ENCODE results near the gene CNNM4.

DNA sequence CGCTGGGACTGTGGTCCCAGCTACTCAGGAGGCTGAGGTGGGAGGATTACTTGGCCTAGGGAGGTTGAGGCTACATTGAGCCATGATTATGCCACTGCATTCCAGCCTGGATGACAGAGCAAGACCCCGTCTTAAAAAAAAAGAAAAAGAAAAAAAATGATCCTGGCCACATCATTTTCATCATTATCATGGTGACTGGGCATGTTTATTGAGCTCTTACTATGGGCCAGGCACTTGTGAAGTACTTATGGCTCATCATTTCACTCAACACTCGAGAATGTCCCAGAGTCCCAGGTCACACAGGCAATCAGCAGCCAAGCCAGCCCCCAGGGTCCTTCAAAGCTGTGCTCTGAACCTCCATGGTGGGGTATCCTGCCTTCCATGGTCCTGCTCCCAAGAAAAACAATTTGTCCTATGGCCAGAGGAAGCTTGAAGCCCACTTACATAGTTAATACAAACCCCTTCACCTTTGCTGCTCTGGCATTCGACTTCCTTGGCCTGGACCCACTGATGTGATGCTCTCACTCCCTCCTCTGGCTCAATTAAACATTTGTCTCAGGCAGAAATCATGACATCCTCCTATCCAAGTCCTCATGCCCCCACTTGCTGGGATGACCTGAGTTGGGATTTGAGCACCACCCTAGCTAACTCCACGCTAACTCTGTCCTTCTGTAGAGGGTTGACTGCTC lies 3.8 kb upstream of the CNNM4 start:
- TF ChIP-seq, protein P1, sequence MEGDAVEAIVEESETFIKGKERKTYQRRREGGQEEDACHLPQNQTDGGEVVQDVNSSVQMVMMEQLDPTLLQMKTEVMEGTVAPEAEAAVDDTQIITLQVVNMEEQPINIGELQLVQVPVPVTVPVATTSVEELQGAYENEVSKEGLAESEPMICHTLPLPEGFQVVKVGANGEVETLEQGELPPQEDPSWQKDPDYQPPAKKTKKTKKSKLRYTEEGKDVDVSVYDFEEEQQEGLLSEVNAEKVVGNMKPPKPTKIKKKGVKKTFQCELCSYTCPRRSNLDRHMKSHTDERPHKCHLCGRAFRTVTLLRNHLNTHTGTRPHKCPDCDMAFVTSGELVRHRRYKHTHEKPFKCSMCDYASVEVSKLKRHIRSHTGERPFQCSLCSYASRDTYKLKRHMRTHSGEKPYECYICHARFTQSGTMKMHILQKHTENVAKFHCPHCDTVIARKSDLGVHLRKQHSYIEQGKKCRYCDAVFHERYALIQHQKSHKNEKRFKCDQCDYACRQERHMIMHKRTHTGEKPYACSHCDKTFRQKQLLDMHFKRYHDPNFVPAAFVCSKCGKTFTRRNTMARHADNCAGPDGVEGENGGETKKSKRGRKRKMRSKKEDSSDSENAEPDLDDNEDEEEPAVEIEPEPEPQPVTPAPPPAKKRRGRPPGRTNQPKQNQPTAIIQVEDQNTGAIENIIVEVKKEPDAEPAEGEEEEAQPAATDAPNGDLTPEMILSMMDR (IDR thresholded peaks at IDR 0.05): no peak
- no peak for TF ChIP-seq POLR2A (IDR thresholded peaks at IDR 0.05)

Data from Peyer's patch (tissue), 4 donors.